IPS DF 4.7 (cell line): ENCODE measurements around the gene ACBD6.

Experiments used
- DNase-seq: peaks from one replicate; pipeline ENCODE4 v3.0.0-alpha.2; 2013; ENCODE audit warnings: low spot score; ENCODE audit errors: extremely low read depth

The ACBD6 gene

GRCh38 chr1:180372728-180373127 is 129.6 kb downstream of the ACBD6 start:
- DNase-seq: no peak

DNA sequence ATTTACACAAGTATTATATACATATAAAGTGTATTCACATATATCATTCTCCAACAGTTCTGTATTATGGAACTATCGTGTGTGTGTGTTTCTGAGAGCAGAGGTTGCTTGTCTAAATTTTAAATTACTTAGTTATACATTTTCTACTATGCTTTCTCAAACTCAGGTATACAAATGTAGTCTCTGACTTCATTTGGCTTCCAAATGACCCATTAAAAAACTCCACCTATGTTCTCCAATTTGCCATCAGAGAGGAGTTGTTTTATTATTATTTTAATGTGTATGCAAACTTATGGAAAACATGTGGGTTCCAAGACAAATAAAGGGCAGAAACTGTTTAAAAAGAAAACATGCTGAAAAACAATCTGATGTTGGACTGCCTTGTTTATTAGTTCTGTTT is 131.8 kb downstream of the ACBD6 start:
- DNase-seq: no peak

- no peak for DNase-seq
These were observed 132.2 kb downstream of the ACBD6 start for GRCh38 chr1:180370188-180370587.

GRCh38 chr1:180369061-180369460 is 133.3 kb downstream of the ACBD6 start:
- no peak for DNase-seq

DNA sequence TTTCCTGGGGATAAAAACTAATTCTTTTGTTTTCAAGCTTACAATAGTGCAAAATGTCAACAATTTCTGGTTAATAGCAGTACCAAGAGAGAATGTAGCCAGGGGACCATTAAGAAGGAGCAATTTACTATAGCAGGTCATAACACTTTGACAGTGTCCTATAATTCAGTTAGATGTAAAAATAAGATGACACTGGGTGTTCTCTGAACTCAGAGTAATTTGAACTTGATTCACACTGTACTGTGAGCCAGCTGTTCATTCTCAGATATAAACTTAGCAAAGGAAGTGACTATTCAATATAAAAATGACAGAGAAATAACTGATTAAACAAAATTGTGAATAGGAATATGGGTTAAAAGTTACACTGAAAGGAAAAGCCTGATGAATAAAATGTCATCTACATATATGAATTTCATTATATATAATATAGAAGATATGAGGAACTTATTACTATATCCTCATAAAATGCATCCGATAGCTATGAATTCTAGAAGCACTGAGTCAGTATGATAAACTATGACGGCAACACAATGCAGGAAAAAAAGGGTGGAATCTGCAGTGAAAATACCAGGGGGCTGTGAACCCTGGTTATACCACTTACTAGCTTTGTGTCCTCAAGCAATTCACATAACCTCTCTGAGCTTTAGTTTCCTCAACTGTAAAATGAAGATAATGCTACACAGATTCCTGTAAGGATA is 135.9 kb downstream of the ACBD6 start:
- no peak for DNase-seq

- no peak for DNase-seq
These were observed 137.3 kb downstream of the ACBD6 start for GRCh38 chr1:180365039-180365438.

DNA sequence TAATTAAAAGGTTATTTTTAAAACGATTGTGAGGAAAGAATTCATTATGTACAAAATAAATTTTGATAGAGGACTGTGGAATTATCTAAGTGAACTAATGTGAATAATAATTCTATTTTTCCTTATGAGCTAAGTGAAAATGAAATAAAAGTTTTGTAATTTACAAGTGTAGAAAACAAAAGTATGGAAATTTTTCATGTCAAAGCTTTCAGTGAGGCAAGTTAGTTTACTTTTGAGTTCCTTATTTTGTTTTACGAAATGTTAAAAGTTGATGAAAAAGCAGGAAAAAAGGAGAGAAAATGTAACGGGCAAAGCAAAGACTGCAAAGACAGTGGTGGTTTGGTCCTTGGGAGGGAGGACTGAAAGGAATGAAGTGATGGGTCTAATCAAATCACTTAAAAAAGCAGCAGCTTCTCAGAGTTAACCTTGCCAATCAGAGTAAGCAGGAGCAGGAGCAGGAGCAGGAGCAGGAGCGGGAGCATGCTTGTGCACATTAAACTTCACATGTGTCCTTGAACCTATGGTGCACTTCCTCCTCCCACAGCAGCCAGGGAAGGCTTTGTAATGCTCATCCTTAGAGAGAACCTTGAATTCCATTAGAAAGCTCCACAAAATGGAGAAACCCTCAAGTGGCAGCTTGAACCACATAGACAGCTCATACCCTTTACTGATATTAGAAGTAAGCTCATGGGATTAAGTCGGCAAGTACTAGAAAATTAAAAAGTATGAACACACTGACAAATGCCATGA is 139.0 kb downstream of the ACBD6 start:
- no peak for DNase-seq

GRCh38 chr1:180360333-180361075 is 141.9 kb downstream of the ACBD6 start:
- no peak for DNase-seq

- no peak for DNase-seq
These were observed 143.7 kb downstream of the ACBD6 start for GRCh38 chr1:180358649-180359048.

GRCh38 chr1:180353945-180354344 is 148.4 kb downstream of the ACBD6 start:
- no peak for DNase-seq

DNA sequence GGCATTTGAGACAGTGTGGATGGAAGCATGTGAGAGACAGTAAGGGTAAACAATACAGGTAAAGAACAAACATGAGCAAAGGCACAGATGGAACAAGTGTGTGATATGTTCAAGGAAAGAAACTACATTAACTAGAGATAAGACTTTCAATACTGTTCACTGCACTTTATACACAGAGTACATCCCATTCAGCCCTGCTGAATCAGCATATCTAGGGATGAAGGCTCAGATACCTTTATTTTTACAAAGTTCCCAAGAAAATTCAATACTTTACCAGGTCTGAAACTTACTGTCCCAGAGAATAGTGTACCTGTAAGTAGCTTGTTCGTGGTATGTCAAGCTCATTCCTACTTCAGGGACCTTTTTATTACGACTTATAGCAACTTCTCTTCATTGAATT is 149.8 kb downstream of the ACBD6 start:
- no peak for DNase-seq

DNA sequence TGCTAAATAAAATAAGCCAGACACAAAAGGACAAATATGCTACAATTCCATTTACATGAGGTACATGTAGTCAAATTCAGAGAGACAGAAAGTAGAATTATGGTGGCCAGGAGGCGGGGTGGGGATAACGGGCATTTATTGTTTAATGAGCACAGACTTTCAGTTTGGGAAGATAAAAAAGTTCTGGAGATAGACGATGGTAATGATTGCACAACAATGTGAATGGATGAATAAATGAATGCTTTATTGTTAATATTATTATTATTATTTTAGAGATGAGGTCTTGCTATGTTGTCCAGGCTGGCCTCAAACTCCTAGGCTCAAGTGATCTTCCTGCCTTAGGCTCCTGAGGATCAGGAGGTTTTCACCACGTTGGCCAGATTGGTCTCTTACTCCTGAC is 150.4 kb downstream of the ACBD6 start:
- no peak for DNase-seq

DNA sequence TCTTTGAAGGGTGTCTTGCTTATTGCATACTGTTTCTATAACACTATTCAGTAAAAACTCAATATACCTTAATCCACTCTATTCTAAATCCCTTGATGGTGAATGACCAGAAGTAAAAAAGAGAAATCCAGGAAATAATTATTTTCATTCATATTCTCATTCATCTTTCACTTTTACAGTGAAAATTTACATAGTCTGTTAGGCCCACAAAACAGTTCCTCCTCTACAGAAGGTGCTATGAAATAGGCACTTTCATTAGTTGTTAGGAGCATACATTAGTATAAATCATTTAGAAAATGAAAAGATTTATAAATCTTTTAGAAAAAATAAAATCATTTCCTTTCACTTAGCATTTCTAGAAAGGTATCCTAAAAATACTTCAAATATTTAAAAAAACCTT is 157.2 kb downstream of the ACBD6 start:
- no peak for DNase-seq

DNA sequence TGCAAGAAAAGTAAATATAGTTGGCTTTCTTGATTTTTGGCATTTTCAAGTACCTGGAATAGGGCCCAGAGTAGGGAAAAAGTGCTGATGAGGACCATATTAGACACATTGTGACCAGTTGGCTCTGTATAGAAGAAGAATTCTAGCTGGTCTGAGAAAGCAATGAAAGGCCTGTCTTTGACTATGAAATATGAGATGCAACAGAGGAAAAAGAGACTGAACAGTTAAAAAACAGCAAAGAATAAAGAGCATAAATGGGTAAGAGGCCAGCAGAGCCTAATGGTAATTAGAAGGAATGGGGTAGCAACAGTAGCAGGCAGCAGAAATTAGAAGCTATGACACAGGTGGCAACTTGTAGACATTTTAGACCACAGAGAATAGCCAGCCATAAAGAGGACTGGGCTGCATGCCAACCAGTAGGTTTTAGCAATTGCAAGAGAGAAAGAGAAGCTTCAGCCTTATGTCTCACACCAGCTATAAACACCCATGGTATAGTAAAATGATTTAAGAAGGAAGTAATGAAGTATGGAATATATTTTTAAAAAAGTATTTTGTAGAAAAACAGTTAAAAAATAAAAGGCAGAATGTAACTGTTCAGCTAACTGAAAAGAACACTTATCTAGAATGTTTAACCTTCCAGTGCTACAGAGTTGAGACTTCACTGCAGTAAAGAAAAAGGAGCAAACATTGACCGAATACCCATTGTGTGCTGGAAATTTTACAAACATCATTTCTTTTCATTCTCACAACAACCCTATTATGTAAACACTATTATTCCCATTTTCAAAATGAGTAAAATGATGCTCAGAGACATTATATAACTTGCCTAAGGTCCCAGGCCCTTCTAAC is 158.2 kb downstream of the ACBD6 start:
- no peak for DNase-seq

GRCh38 chr1:180327089-180327488 is 175.3 kb downstream of the ACBD6 start:
- no peak for DNase-seq

DNA sequence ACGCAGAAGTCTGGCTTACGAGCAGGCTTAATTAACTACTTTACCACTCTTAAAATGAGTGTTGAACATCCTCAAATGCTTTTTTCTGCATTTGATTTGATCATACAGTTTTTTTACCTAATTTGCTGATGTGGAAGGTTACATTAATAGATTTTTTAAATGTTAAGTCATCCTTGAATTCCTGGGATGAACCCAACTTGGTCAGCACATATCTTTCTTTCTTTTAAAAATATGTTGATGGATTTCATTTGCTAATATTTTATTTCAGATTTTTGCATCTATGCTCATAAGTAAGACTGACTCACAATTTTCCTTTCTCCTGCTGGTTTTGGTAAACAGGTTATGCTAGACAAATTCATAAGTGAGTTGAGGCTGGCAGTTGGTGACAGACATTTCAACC is 189.5 kb downstream of the ACBD6 start:
- DNase-seq: no peak

- DNase-seq: no peak
These were observed 191.2 kb downstream of the ACBD6 start for GRCh38 chr1:180311011-180311730.

GRCh38 chr1:180310095-180310494 is 192.3 kb downstream of the ACBD6 start:
- no peak for DNase-seq

DNA sequence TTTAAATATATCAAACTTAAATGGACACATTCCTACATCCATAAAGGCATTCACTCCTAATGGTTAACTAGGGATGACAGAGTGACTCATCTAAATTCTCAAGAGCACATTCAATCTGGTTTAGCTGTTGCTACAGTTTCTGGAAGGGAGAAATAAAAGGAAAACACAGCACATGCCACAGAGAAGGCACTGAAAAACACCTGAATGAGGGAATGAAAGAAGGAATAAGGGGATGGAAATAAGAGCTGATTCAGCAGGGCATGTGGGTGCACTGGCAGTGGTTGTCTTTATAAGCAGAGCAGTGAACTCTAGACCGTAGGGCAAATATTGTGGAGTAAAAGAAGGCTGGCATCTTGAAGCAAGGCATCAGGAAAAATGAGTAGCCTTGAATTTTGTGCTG is 193.0 kb downstream of the ACBD6 start:
- DNase-seq: no peak

GRCh38 chr1:180301135-180301742 is 201.1 kb downstream of the ACBD6 start:
- no peak for DNase-seq
